NCI-H82 treated with DMSO at 0.1 percent for 48 hours (cell line): ENCODE results near the gene ST7L.
"Not testable (repeated sequence)": the region's sequence is repeated elsewhere in the genome, so short reads cannot be mapped to it uniquely, and the experiment has no call there.

Experiments used
- DNase-seq: peaks from one replicate; lab custom pipeline; 2025; ENCODE audit not compliant: unreplicated experiment; lab: John Stamatoyannopoulos, UW

The ST7L gene, protein sequence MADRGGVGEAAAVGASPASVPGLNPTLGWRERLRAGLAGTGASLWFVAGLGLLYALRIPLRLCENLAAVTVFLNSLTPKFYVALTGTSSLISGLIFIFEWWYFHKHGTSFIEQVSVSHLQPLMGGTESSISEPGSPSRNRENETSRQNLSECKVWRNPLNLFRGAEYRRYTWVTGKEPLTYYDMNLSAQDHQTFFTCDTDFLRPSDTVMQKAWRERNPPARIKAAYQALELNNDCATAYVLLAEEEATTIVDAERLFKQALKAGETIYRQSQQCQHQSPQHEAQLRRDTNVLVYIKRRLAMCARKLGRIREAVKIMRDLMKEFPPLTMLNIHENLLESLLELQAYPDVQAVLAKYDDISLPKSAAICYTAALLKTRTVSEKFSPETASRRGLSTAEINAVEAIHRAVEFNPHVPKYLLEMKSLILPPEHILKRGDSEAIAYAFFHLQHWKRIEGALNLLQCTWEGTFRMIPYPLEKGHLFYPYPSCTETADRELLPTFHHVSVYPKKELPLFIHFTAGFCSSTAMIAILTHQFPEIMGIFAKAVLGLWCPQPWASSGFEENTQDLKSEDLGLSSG

DNA sequence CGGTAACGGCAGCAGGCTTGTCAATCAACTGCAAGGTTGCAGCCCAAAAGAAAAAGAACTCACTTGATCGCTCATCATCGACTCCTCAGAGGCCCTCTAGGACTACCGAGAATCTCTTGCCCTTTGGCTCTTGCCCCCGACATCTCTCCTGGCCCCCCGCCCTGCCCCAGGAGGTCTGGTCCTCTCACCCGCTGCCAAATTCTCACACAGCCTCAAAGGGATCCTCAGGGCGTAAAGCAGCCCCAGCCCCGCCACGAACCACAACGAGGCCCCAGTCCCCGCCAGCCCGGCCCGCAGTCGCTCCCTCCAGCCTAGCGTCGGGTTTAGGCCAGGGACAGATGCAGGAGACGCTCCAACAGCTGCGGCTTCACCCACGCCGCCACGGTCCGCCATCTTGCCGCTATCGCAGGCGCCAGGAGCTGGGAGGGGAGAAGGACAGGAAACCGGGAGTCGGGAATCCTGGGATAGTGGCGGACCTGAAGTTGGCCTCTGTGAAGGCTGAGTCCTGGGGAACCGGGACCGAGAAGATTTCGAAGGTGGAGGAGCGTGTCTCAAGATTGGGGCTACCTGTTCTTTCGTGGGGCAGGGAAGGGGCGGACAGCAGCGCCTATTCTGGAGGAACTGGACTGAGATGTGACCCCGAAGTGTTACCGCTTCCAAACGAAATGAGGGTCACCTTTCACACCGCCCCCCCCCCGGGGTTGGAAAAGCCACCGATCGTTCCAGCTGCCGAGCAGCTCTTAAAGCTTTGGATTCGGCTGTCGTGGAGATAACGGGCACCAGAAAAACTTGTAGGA lies at the start of gene ST7L:
TSS of gene ST7L (minus strand) at position 421 of the 797 bp plus-strand sequence. CDS start at position 393, 28 bp downstream.
- DNase-seq = peak; percentile 25

DNA sequence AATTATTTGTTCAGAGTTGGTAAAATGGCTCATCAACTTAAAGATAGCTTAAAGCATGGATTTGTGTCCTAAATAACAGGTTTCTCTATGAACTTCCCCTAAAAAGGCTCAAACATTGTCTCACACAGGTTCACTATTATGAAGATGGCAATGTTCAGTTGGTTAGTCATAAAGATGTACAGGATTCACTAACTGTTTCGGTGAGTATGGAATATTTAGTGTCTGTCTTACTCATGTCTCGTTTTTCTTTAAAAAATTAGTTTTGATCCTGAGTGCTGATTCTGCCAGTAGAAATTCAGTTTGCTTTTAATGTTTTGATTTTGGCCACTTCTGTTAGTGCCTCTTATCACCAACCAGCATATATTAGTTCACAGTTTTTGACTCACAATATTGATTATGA lies 48.0 kb upstream of the ST7L start:
- no peak for DNase-seq

DNA sequence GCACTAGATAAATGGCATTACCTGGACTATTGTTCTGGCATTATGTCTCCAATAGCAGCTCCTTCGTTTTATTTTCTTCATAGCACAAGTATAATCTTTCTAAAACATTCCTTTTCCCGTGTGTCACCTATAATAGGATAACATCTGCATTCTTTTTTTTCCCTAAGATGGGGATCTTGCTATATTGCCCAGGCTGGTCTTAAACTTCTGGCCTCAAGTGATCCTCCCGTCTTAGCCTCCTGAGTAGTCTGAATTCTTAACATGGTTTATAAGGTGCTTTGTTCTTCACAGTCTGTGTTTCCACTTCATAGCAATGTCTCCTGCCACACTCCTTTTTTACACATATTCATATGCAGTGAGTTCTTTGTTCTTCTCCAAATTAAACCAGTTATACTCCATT lies 46.9 kb upstream of the ST7L start:
- no peak for DNase-seq

DNA sequence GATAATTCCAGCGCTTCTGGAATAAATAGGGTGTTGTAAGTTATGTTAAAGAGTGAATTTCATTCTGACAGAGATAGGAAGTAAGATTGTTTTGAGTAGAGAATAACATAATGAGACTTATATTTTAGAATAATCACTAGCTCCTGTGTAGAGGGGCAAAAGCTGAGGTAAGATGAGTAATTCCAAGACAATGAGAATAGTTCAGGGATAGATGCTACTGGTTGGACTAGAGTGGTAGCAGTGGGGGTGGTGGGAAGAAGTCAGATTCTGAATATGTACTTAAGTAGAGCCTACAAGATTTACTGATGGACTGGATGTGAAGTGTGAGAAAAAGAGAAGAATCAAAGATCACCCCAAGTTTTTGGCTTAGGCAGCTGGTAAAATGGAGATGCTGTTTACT lies 32.3 kb upstream of the ST7L start:
- no peak for DNase-seq

DNA sequence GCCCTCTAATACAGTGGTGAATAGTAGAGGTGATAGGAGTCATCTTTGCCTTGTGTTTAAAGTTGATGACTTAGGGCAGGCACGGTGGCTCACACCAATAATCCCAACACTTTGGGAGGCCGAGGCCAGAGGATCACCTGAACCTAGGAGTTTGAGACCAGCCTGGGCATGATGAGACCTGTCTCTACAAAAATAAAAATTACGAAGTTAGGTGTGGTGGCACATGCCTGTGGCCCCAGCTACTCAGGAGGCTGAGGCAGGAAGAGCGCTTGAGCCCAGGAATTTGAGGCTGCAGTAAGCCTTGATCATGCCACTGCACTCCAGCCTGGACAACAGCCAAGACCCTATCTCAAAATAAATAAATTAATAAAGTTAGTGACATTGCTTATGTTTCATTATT lies 27.3 kb upstream of the ST7L start:
- no peak for DNase-seq

DNA sequence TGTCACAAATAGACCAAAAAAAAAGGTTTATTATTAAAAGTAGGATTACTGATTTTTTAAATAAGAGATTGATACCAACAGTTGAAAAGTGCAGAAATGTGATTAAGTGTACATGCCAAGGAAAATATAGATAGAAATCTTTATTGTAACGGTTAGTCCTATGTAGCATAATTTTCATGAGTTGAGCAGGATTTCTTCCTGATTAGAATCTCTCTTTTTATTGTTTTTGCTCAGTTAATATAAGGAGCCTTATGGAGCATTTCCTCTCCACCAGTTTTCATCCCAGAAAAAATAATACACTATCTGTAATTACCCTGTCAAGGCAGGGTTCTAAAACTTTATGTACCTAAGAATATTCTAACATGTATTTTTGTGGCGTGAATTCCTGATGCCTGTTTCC lies 24.1 kb upstream of the ST7L start:
- DNase-seq = no peak

DNA sequence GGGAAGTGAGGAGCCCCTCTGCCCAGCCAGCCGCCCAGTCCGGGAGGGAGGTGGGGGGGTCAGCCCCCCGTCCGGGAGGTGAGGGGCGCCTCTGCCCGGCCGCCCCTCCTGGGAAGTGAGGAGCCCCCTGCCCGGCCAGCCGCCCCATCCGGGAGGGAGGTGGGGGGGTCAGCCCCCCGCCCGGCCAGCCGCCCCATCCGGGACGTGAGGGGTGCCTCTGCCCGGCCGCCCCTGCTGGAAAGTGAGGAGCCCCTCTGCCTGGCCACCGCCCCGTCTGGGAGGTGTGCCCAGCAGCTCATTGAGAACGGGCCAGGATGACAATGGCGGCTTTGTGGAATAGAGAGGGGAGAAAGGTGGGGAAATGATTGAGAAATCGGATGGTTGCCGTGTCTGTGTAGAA lies 21.5 kb upstream of the ST7L start:
- not testable (repeated sequence) for DNase-seq

DNA sequence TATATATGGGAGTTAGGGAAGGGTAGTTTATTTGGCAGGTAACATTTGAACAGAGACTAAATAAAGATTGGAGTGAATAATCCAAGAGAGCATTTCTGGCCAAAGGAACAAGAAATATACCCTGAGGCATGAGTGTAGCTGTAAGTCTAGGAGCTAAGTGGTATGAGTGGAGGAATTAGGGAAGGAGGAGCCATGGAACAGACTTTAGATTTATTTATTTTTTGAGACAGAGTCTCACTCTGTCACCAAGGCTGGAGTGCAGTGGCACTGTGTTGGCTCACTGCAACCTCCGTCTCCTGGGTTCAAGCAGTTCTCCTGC lies 19.1 kb upstream of the ST7L start:
- no peak for DNase-seq

DNA sequence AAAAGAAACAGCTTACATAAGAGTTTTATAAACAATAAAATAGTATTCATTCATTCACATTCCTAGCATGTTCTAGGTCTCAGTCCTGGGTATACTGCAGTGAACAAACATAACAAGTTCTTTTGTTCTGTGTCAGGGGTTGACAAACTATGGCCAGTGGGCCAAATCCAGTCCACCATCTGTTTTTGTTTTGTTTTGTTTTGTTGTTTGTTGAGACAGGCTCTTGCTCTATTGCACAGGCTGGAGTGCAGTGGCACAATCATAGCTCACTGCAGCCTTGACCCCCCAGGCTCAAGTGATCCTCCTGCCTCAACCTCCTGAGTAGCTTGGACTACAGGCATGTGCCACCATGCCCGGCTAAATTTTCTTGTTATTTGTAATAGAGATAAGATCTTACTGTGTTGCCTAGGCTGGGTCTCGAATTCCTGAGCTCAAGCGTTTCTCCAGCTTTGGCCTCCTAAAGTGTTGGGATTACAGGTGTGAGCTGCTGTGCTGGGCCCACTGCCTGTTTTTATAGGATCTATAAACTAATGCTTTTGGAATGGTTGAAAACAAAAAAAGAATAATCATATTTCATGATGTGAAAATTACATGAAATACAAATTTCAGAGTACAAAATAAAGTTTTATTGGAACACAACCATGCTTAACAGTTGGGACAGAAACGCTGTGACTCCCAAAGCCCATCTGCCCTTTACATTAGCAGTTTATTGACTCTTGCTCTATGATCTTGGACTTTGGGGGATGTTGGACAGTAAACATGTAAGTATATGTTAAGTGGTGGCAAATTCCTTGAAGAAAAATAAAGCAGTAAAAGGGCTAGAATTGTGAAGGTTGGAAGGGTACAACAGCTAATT lies 18.5 kb upstream of the ST7L start:
- no peak for DNase-seq

DNA sequence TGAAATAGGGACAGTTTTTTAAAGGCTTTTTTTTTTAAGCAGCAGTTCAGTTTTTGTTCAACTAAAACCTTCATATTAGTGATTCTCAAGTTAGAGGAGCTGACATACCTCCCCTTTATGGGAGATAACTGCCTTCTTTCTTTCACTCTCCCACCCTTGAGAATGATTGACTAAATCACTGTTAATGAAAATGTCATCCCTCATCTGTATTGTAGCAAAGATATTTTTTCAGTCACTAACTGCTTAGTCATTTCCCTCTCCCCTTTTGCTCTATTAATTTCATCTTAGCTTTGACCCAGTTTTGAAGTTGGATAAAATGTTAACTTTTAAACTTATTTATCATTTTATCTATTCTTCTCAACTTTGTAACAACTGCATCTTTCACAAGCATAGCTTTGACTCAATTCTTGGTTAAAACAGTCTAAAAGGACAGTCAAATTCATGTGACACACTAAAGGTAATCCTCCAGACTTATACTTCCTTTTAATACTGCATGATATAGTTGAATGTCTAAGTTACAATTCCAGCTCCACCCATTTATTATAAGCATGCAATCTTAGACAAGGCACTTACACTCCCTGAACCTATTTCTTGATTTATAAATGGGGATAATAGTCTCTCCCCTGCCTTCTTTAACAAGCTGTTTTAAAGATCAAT lies 17.8 kb upstream of the ST7L start:
- no peak for DNase-seq

DNA sequence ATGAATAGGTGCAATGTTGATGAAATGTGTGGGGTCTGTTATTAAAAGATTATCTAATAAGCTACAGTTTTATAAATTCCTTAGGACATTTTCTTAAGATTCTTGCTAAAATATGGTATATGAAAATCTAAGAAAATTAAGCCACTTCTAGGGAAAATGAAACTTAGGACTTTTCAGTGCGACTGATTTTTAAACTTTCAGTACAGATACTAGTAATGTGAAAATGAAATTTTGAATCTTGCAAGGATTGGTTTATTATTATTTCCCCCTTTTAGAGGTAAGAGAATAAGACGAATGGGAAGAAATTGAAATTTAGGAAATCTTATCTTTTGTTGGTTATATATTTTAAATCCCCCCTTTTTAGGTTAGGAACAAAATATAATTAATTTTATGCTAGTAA lies 17.1 kb upstream of the ST7L start:
- no peak for DNase-seq

DNA sequence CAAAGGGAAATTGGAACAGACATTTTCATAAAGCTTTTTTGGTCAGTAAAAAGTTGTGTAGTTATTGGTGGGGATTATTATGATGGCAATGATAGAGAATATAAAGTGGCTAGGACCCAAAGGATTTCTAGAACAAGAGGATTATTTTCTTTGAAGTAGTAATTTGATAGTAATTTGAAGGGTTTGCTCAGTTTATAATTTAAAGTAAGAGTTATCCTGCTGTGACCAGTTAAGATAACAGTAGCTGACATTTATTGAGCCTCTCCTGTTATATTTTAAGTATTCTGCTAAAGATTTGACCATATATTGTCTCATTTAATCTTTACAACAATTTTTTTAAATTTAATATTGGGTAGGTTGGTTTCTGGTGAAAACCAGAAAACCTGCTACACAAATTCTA lies 15.4 kb upstream of the ST7L start:
- no peak for DNase-seq

DNA sequence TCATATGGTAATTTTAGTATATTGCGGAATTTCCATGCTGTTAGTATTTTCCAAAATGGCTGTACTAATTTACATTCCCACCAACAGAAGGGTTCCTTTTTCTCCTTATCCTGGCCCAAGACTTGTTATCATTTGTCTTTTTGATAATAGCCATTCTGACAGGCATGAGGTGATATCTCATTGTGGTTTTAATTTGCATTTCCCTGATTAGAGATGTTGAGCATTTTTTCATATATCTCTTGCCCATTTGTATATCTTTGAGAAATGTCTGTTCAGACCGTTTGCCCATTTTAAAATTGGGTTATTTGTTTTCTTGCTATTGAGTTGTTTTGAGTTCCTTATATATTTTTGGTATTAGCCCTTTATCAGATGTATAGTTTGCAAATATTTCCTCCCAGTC lies 14.7 kb upstream of the ST7L start:
- DNase-seq = no peak

DNA sequence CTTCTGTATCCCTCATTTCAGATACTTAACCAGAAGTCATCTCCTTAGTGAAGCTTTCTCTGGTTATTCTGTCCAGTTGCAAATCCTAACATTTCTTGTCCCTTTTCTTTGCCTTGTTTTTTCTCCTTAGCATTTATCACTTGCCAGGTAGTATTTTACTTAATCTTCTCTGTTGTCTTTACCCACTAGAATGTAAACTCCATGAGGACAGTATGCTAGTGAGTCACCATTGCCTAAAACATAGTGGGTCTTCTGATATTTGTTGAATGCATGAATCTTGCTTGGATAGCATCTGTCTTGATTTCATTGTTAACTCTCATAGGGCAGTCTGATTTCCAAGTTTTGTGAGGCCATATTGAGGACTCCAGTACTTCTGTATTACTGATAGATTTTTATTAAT lies 10.3 kb upstream of the ST7L start:
- no peak for DNase-seq

DNA sequence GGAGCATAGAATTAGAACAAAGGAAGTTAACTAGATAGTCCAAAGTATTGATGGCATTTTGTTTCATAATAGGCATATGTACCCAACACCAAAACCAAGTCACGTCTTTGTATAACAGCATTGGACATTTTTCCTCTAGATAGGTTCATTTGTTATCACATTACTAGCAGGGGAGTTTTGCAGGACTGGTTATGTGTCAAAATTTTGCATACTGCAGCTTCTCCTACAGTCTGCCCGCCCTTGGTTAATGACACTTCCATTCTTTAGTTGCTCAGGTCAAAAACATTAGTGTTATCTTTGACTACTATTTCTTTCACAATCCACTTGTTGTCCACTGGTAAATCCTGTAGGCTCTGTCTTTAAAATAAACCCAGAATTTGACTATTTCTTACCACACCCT lies 9.6 kb upstream of the ST7L start:
- DNase-seq = no peak

DNA sequence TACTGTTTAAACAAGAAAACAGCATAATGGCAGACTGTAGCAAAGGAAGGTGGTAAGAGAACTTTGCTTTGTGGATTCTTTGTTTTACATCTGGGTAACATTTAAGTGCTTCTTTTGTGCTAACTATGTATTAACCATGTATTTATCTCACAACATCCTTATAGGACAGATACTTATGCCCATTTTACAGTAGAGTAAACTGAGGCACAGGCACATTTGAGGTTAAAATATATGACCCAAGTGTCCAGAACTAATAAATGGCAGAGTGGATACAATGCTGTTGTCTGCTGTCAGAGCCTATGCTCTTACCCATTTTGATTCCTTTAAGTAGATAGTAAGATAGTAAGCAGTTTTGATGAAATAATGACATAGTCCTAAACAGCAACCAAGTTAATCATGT lies 7.9 kb upstream of the ST7L start:
- no peak for DNase-seq

DNA sequence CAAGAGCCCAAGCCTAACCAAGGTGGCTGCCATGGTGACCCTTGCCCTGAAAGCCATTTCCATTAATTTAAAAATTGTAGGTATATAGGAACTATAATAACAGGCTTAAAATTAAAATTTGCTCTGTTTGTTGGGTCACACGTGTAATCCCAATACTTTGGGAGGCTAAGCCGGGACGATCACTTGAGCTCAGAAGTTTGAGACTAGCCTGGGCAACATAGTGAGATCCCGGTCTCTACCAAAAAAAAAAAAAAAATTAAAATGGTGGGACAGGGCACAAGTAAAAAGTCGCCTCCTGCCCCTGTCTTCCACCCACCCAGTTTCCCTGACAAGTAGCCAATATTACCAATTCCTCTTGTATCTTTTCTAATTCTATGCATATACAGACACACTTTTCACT lies 7.3 kb upstream of the ST7L start:
- no peak for DNase-seq

DNA sequence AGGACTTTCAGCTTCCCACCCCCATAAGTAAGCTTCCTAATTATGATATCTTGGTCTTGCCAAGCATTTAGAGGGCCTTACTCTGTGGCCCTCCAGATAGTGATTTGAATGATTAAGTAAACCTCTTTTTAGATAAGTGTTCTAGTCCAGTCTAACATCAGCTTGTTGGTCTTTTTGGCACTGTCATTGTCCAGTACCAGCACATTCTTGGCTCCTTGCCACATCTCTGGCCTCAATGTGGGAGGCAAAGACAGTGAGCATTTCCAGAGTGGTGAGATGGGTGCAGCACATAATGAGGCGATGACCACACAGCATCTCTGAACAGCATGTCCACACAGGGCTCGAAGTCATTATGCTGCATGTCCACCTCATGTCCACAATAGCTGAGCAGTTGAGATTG lies 6.8 kb upstream of the ST7L start:
- no peak for DNase-seq

DNA sequence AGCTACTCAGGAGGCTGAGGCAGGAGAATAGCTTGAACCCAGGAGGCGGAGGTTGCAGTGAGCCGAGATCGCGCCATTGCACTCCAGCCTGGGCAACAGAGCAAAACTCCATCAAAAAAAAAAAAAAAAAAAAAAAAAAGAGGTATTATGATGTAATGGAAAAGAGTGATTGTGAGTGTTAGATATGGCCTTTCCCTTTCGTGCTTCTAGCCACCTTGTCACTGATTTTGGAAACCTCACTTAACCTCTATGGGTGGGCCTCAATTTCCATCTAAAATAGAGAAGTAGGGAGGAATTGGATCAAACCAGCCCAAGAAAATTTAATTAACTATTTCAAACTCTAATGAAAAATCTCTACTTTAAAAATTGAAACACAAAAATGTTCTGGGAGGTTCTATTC lies 5.6 kb upstream of the ST7L start:
- DNase-seq = not testable (repeated sequence)

DNA sequence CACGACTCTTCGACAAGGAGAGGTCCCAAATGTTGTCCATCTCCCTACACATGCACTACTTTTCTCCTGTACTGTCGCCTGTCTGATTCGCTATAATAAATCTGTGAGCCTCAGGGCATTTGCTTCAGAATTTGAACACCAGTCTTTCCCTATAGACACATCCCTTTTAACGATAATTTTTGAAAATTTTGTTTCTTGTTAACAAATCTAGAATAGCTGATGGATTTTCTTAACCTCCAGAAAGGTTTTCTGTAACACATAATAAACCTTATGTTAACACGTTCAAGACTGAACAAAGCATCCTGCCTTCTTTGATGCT lies 1.4 kb upstream of the ST7L start:
- DNase-seq = no peak
